GM18502 (cell line): ENCODE results near the gene SAMMSON.

Experiments
- ATAC-seq: cut with Tn5 transposase; IDR thresholded peaks from one replicate; pipeline ENCODE4 v1.9.1; 2021; ENCODE audit warnings: mild to moderate bottlenecking; ENCODE audit not compliant: unreplicated experiment, poor library complexity

The SAMMSON gene

DNA sequence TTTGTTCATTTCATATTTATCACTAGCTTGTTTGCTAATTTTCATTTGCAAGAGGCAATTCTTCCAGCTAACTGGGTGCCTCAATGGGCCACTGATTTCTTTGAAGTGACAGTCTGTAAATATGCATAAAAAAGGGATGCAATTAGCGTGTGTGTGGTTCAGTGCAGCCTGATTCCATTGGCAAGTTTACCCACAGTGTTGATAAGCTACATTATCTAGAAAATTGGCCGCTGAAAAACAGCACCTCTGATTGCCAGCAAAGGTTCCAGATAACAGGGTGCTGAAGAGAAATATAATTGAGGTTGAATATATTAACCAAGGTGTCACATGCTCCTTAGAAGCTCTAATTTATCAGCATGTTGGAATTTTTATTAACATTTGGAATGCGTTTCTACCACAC, 76.9 kb downstream of the SAMMSON start:
- ATAC-seq, result no peak

GRCh38 chr3:70078778-70079177, 79.2 kb downstream of the SAMMSON start:
- ATAC-seq, result no peak

- no peak for ATAC-seq
These were observed 86.1 kb downstream of the SAMMSON start for GRCh38 chr3:70085613-70086012.

GRCh38 chr3:70086336-70086735, 86.8 kb downstream of the SAMMSON start:
- ATAC-seq, result no peak

GRCh38 chr3:70090322-70090913, 90.9 kb downstream of the SAMMSON start:
- ATAC-seq, result peak; percentile 68

- no peak for ATAC-seq
These were observed 94.7 kb downstream of the SAMMSON start for GRCh38 chr3:70094197-70094596.

- no peak for ATAC-seq
These were observed 95.7 kb downstream of the SAMMSON start for GRCh38 chr3:70095260-70095659.

DNA sequence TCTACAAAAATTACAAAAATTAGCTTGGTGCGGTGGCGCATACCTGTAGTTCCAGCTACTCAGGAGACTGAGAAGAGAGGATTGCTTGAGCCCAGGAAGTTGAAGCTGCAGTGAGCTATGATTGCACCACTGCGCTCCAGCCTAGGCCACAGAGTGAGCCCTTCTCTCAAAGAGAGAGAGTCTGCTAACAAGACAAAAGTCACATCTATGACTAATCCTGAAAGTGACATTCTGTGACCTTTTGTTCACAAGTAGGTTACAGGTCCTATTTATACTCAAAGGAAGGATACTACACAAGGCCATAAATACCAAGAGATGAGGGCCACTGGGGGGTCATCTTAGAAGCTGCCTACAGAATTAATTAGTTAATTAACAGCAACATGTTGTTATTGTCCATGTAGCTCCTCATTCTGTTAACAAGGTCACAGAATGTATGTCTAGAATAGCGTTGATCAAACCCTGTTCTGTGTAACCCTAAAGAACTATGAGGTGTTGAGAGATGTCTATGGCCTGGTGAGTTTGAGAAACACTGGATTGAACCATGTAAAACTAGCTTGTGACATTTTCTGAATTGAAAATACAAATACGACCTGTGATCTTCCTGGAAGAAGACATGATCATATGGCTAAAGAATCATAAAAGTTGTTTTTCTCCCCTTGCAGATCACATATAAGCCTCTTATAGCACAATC, 97.0 kb downstream of the SAMMSON start:
- ATAC-seq, result peak; percentile 96

- no peak for ATAC-seq
These were observed 97.6 kb downstream of the SAMMSON start for GRCh38 chr3:70097084-70097483.

- peak; percentile 77 for ATAC-seq
These were observed 108.5 kb downstream of the SAMMSON start for GRCh38 chr3:70108072-70108471.

DNA sequence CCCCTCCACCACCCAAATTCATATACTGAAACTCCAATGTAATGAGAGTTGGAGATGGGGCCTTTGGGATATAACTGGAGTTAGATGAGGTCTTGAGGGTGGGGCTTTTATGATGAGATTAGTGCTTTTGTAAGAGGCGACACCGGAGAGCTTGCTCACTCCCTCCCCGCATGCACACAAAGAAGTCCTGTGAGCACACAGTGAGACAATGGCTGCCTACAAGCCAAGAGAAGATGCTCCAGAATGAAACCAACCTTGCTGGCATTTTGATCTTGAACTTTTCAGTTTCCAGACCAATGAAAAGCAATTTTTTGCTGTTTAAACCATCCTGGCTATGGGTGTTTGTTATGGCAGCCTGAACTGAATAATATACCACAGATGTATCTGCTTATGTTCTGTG, 109.0 kb downstream of the SAMMSON start:
- no peak for ATAC-seq

DNA sequence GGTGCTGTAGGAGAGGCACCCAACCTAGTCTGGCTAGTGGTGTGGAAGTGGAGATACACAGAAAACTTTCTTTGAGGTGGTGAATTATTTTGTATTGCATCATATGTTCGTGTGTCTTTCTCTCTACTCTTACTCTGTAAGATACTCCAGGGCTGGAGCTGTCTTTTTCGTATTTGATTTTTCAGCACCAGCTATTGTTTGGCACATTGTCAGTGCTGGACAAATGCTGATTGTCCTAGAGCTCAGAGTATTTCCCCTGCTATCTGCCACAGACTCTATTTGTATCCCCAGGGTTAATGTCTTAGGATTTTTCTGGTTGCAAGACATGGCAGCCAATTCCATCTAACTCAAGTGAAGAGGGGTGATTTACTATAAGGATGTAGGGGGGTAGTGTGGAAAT, 110.5 kb downstream of the SAMMSON start:
- no peak for ATAC-seq

- no peak for ATAC-seq
These were observed 111.9 kb downstream of the SAMMSON start for GRCh38 chr3:70111411-70111810.

DNA sequence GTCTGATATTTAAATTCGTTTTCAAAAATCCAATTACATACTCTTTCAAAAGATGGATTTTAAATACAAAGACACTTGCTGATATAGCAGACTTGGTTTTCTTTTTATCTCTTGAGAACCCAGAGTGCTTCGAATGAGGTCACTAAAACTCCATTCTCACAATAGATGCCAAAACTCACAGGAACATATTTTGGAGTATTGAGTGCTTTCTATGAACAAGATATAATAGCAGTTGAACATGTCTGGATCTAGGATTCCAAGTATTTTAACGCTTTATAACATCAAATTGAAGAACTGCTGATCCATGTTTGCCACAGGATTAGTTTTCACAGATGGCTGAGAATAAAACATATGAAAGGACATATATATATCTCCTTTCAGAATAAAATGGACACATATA, 113.2 kb downstream of the SAMMSON start:
- ATAC-seq, result no peak

DNA sequence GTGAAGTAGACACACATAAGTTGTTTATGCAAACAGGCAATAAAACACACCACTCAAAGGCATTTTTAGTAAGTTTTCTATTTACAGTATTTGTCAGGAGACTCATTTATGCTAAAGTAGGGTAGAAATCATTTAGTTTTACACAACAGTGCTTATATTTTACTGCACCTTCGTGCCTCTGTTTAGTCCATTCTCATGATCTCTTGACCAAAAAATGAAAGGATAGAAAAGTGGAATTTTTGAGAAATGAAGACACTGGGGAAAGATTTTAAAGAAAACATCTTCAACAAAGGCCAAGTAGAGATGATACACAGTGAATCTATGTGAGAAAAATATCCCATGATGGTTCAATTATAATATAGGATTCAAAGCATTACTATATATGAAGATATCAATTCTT, 114.9 kb downstream of the SAMMSON start:
- no peak for ATAC-seq

GRCh38 chr3:70119879-70120278, 120.3 kb downstream of the SAMMSON start:
- no peak for ATAC-seq
